Ovary (tissue), 3 donors: Measurements from ENCODE around the gene CPXM1.

Experiments
- EP300 ChIP-seq: sonication (generic); formaldehyde crosslinking; IDR thresholded peaks from one replicate; pipeline ENCODE4 v1.6.1; 2017; ENCODE audit warnings: antibody characterized with exemption
- POLR2A ChIP-seq: fragments of 450-650 bp; IDR thresholded peaks from one replicate; pipeline ENCODE4 v1.6.1; 2017; ENCODE audit warnings: antibody characterized with exemption, mild to moderate bottlenecking, moderate library complexity
- TF ChIP-seq, protein P1 (sequence below), 3 donors: fragments of 450-650 bp in 2 of 3; fragments of 200-600 bp in 1 of 3; IDR thresholded peaks; one replicate each; pipeline versions ENCODE4 v1.5.1 to v1.8.0; 2016 to 2022; ENCODE audit warnings: antibody characterized with exemption in 3 of 3, mild to moderate bottlenecking in 1 of 3
- donor health status: DM: no; HTN: no; CAD: no.

- no peak for TF ChIP-seq POLR2A
- TF ChIP-seq, protein P1, sequence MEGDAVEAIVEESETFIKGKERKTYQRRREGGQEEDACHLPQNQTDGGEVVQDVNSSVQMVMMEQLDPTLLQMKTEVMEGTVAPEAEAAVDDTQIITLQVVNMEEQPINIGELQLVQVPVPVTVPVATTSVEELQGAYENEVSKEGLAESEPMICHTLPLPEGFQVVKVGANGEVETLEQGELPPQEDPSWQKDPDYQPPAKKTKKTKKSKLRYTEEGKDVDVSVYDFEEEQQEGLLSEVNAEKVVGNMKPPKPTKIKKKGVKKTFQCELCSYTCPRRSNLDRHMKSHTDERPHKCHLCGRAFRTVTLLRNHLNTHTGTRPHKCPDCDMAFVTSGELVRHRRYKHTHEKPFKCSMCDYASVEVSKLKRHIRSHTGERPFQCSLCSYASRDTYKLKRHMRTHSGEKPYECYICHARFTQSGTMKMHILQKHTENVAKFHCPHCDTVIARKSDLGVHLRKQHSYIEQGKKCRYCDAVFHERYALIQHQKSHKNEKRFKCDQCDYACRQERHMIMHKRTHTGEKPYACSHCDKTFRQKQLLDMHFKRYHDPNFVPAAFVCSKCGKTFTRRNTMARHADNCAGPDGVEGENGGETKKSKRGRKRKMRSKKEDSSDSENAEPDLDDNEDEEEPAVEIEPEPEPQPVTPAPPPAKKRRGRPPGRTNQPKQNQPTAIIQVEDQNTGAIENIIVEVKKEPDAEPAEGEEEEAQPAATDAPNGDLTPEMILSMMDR (IDR thresholded peaks at IDR 0.05) = no peak
- no peak for TF ChIP-seq EP300
These were observed 46.3 kb upstream of the CPXM1 start for GRCh38 chr20:2846698-2847097.
